Natural killer cell (primary cell): ENCODE results near the gene HAUS8. TPM values are rescaled to one million over a fixed set of nuclear protein-coding genes. Genes with fewer than 3 reads are reported as not detected.
"Not testable (repeated sequence)": the region's sequence is repeated elsewhere in the genome, so short reads cannot be mapped to it uniquely, and the experiment has no call there.

Experiments used
- ATAC-seq, 3 donors: fragments of 150-1000 bp in 2 of 3; fragments of 200-7000 bp in 1 of 3; cut with Tn5 transposase; 1 replicate in 1 of 3; 2 replicates in 2 of 3; pipeline ENCODE4 v1.10.0; 2021; ENCODE audit warnings: mild to moderate bottlenecking in 2 of 3, moderate library complexity in 2 of 3
- DNase-seq, 2 donors: peaks; one replicate each; pipeline versions ENCODE4 v3.0.0 to v3.0.0-alpha.2; 2013 to 2021; ENCODE audit warnings: mixed read lengths in 1 of 2
- H3K27ac ChIP-seq: one replicate; pipeline ENCODE4 v1.5.1; 2013; ENCODE audit warnings: mild to moderate bottlenecking, low read length
- H3K27me3 ChIP-seq: one replicate; pipeline ENCODE4 v1.6.1; 2013; ENCODE audit warnings: low read length; ENCODE audit not compliant: control insufficient read depth, insufficient read depth
- H3K36me3 ChIP-seq: one replicate; pipeline ENCODE4 v1.6.1; 2013; ENCODE audit warnings: low read length; ENCODE audit not compliant: control insufficient read depth, insufficient read depth
- H3K4me1 ChIP-seq: one replicate; pipeline ENCODE4 v1.6.1; 2013; ENCODE audit warnings: low read length; ENCODE audit not compliant: control insufficient read depth, insufficient read depth
- H3K4me3 ChIP-seq: one replicate; pipeline ENCODE4 v1.5.1; 2013; ENCODE audit warnings: low read length
- H3K9me3 ChIP-seq: one replicate; pipeline ENCODE4 v1.6.1; 2013; ENCODE audit warnings: low read length; ENCODE audit not compliant: control insufficient read depth, insufficient read depth
- H3K27ac Mint-ChIP-seq, 2 donors: one replicate each; pipeline ENCODE4 v1.8.0; 2022; ENCODE audit warnings: mild to moderate bottlenecking in 2 of 2, mixed read lengths in 2 of 2, moderate library complexity in 1 of 2
- H3K27me3 Mint-ChIP-seq, 2 donors: one replicate each; pipeline ENCODE4 v1.8.0; 2022; ENCODE audit warnings: low read depth in 2 of 2, mixed read lengths in 2 of 2
- H3K36me3 Mint-ChIP-seq: one replicate; pipeline ENCODE4 v1.8.0; 2022; ENCODE audit warnings: mixed read lengths
- H3K4me1 Mint-ChIP-seq, 2 donors: one replicate each; pipeline ENCODE4 v1.8.0; 2022; ENCODE audit warnings: mixed read lengths in 2 of 2
- H3K4me3 Mint-ChIP-seq: one replicate; pipeline ENCODE4 v1.8.0; 2022; ENCODE audit warnings: mild to moderate bottlenecking, moderate library complexity, mixed read lengths
- H3K9me3 Mint-ChIP-seq, 2 donors: one replicate each; pipeline ENCODE4 v1.8.0; 2022; ENCODE audit warnings: mixed read lengths in 2 of 2
- CTCF ChIP-seq: fragments of 200-600 bp; IDR thresholded peaks from one replicate; pipeline ENCODE4 v1.8.0; 2022; ENCODE audit warnings: antibody characterized with exemption
- WGBS: methylation state at CpG from one replicate; pipeline ENCODE4 v1.1.7; 2013; ENCODE audit warnings: missing lambda C conversion rate; ENCODE audit not compliant: insufficient coverage; 5-methylcytosine and 5-hydroxymethylcytosine counted together
- intact Hi-C: fragments of 100-400 bp; cut with micrococcal nuclease; formaldehyde crosslinking; loops from one replicate; pipeline ENCODE4 v1.14.2; 2022
- total RNA-seq, 4 donors: library from RNA; stranded (reverse); fragments of 120-200 nt in 1 of 4; gene quantifications; one replicate each; pipeline versions ENCODE4 v1.2.3 to v1.2.4, GENCODE V29; 2013 to 2022

Gene HAUS8
- total RNA-seq, 3 donors from 2014 or later (not counting 1 experiment from before 2014, with no cell fraction given) = 10.3 to 13.5 (median 10.4) TPM

DNA sequence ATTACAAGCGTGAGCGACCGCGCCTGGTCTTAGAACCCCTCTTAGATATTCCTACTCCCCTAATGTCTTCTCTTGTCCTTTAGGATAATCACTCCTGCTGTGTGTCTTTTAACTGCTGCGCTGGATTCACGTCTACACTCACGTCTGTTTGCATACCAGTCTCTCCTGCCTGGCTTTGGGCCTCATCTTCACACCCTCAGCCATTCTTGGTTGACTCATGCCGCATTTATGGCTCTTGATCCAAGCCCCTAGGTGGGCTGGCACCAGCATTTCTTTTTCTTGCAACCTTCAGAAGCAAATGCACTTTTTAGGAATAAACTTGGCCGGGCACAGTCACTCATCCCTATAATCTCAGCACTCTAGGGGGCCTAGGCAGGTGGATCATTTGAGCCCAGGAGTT lies 23.1 kb upstream of the HAUS8 start:
- H3K36me3 Mint-ChIP-seq = no peaks in the 10 kb centered on the region
- no peak for ATAC-seq
- intact Hi-C loops = no loop called here
- peaks cover 28% of the 10 kb centered on the region for H3K4me1 ChIP-seq
- peaks cover 37 to 53% of the 10 kb centered on the region in 2 donors for H3K4me1 Mint-ChIP-seq
- no peak for DNase-seq
- no peaks in the 10 kb centered on the region for H3K27me3 Mint-ChIP-seq
- no peak for TF ChIP-seq CTCF
- H3K36me3 ChIP-seq = peaks cover 22% of the 10 kb centered on the region
- H3K4me3 Mint-ChIP-seq = no peak overlapping the region
- H3K4me3 ChIP-seq = no peak overlapping the region
- H3K9me3 ChIP-seq = peaks cover 4% of the 10 kb centered on the region
- peak overlapping the region in 1 of 2 donors; percentile 70 for H3K27ac Mint-ChIP-seq
- H3K9me3 Mint-ChIP-seq = peaks cover 0 to 2% of the 10 kb centered on the region in 2 donors
- H3K27me3 ChIP-seq = no peaks in the 10 kb centered on the region
- no peak overlapping the region for H3K27ac ChIP-seq
- WGBS = 97% methylated on average over 9 of the region's 9 CpGs

- no peaks in the 10 kb centered on the region for H3K9me3 Mint-ChIP-seq
- 89% methylated on average over 7 of the region's 8 CpGs for WGBS
- no peaks in the 10 kb centered on the region for H3K27me3 Mint-ChIP-seq
- Histone ChIP-seq H3K36me3 (peaks cover 16% of the 10 kb centered on the region), H3K9me3 (no peaks in the 10 kb centered on the region), H3K4me1 (peaks cover 24% of the 10 kb centered on the region), H3K27me3 (no peaks in the 10 kb centered on the region), H3K27ac (no peak overlapping the region), H3K4me3 (no peak overlapping the region)
- no peak for TF ChIP-seq CTCF
- H3K36me3 Mint-ChIP-seq = no peaks in the 10 kb centered on the region
- intact Hi-C loops = no loop called here
- H3K27ac Mint-ChIP-seq = peak overlapping the region in 1 of 2 donors; percentile 70
- no peak overlapping the region for H3K4me3 Mint-ChIP-seq
- H3K4me1 Mint-ChIP-seq = peaks cover 37 to 48% of the 10 kb centered on the region in 2 donors
- DNase-seq (no peak), ATAC-seq (peak in 1 of 3 donors; percentile 9)
These were observed 22.4 kb upstream of the HAUS8 start for GRCh38 chr19:17097593-17098126.

GRCh38 chr19:17095141-17095919 lies 20.1 kb upstream of the HAUS8 start:
- Histone ChIP-seq H3K27me3 (no peaks in the 10 kb centered on the region), H3K36me3 (peaks cover 3% of the 10 kb centered on the region), H3K4me3 (no peak overlapping the region), H3K4me1 (peaks cover 37% of the 10 kb centered on the region), H3K9me3 (no peaks in the 10 kb centered on the region), H3K27ac (no peak overlapping the region)
- WGBS = 90% methylated on average over 23 of the region's 23 CpGs
- TF ChIP-seq CTCF = no peak
- H3K4me1 Mint-ChIP-seq = peaks cover 41 to 53% of the 10 kb centered on the region in 2 donors
- intact Hi-C loops = no loop called here
- ATAC-seq = no peak
- no peak overlapping the region for H3K4me3 Mint-ChIP-seq
- no peaks in the 10 kb centered on the region for H3K36me3 Mint-ChIP-seq
- no peaks in the 10 kb centered on the region for H3K9me3 Mint-ChIP-seq
- peak overlapping the region; percentile 1 to 70 for H3K27ac Mint-ChIP-seq
- no peaks in the 10 kb centered on the region for H3K27me3 Mint-ChIP-seq
- no peak for DNase-seq

DNA sequence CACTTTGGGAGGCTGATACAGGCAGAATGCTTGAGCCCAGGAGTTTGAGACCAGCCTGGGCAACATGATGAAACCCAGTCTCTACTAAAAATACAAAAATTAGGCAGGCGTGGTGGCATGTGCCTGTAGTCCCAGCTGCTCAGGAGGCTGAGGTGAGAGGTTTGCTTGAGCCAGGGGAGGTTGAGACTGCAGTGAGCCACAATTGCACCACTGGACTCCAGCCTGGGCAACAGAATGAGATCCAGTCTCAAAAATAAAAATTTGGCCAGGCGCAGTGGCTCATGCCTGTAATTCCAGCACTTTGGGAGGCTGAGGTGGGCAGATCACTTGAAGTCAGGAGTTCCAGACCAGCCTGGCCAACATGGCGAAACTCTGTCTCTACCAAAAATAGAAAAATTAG lies 19.4 kb upstream of the HAUS8 start:
- H3K4me1 ChIP-seq = peaks cover 35% of the 10 kb centered on the region
- ATAC-seq, H3K4me3 Mint-ChIP-seq, H3K9me3 ChIP-seq, H3K27me3 ChIP-seq, H3K9me3 Mint-ChIP-seq, H3K4me3 ChIP-seq, H3K27ac ChIP-seq, H3K36me3 ChIP-seq, H3K36me3 Mint-ChIP-seq, DNase-seq, H3K27me3 Mint-ChIP-seq, intact Hi-C loops: not testable (repeated sequence)
- Mint-ChIP-seq H3K27ac (peak overlapping the region in 1 of 2 donors; percentile 70), H3K4me1 (peaks cover 44 to 58% of the 10 kb centered on the region in 2 donors)
- 91% methylated on average over 3 of the region's 3 CpGs for WGBS
